Fibroblast of lung (primary cell): ENCODE measurements around the gene DLG5.

Source experiments
- CTCF ChIP-seq, 2 donors: IDR thresholded peaks in 1 of 2; conservative IDR thresholded peaks in 1 of 2; 1 replicate in 1 of 2; 2 replicates in 1 of 2; pipeline ENCODE4 v1.5.1; 2011 to 2012; ENCODE audit warnings: low read length in 2 of 2, control low read depth in 1 of 2, inconsistent platforms in 1 of 2, low read depth in 1 of 2, mild to moderate bottlenecking in 1 of 2
- EZH2 ChIP-seq: IDR thresholded peaks from 2 replicates; pipeline ENCODE4 v1.5.1; 2012; ENCODE audit warnings: low read length, control low read depth, mild to moderate bottlenecking; ENCODE audit errors: missing control alignments

DNA sequence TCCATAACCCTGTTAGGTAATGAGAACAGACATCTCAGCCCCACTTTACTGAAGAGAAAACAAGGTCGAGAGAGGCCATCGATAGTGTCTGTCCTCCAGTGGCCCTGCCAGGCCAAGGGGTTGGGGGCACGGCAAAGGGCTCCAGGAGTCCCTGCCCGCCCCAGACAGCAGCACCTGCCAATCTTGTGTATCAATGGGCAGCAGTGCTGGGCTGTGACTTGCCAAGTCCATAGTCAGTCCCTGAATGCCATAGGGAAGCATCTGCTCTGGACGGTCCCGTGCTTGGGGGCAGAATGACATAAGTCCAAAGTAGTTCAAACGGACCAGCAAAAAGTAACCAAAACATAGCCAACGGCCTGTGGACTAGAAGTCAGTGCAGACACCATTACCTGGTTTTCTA is 33.2 kb downstream of the DLG5 start:
- TF ChIP-seq CTCF (conservative IDR thresholded peaks at IDR 0.05 in 1 of 2, IDR thresholded peaks at IDR 0.05 in 1 of 2; ENCODE audit: low read depth in 1 of 2, low read length in 2 of 2) (no peak), EZH2 (no peak)
